Brain microvascular endothelial cell (primary cell): ENCODE results near the gene PLPP7.
"Not testable (repeated sequence)": the region's sequence is repeated elsewhere in the genome, so short reads cannot be mapped to it uniquely, and the experiment has no call there.

Source experiments
- DNase-seq: peaks from one replicate; pipeline ENCODE4 v3.0.0-alpha.2; 2020
- H3K27ac ChIP-seq: fragments of 250-450 bp; sonication (Bioruptor Pico); 2 replicates; pipeline ENCODE4 v1.5.1; 2020; ENCODE audit warnings: mild to moderate bottlenecking, moderate library complexity
- H3K27me3 ChIP-seq: fragments of 250-450 bp; sonication (Bioruptor Pico); replicated peaks from 2 replicates; pipeline ENCODE4 v1.5.1; 2020; ENCODE audit warnings: mild to moderate bottlenecking
- H3K36me3 ChIP-seq: fragments of 250-450 bp; sonication (Bioruptor Pico); replicated peaks from 2 replicates; pipeline ENCODE4 v1.5.1; 2020; ENCODE audit warnings: mild to moderate bottlenecking
- H3K4me3 ChIP-seq: 2 replicates; pipeline ENCODE4 v1.5.1; 2011; ENCODE audit warnings: low read depth, mild to moderate bottlenecking, control low read depth, low read length, moderate library complexity
- in situ Hi-C: cut with HindIII; loops from 2 replicates; pipeline ENCODE4 v1.10.0; 2017; ENCODE audit warnings: low sequenced_read_pairs, low pct_ligation_motif_present
- TF ChIP-seq, protein P1 (sequence below): IDR thresholded peaks from 2 replicates; pipeline ENCODE4 v1.5.1; 2011; ENCODE audit warnings: low read depth, mild to moderate bottlenecking, moderate library complexity, low read length, control low read depth, inconsistent platforms; ENCODE audit errors: missing control alignments

The PLPP7 gene

DNA sequence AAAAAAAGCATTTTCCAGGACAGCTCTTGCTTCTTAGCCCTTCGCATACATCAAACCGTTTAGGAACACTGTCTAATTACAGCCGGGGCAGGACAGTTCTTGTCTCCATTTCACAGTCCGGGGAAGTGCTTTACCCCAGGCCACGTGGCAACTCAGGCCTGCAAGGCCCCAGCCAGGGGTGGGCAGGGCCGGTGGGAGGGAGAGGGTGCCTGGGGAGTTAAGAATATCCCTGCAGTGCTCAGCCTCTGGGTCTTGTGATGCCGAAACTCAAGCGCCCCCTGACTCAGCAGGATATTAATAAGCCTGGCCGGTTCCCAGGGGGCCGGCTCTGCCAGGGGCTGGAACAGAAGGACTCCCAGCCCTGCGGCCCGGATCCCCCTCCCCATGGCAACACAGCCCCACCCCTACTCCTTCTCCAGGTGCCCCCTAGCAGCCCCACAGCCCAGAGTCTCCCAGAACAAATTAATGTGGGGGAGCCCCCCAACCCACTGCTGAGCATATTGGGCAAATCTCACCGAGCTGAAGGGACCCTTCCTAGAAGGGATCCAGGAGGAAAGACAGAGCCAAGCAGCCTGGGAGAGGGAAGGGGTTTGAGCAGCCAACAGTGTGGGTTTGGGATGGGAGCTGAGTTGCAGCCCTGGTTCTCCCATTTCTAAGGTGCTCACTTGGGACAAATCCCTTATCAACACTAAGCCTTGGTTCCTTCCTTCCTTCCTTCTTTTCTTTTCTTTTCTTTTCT lies 45.3 kb downstream of the PLPP7 start:
- TF ChIP-seq, protein P1, sequence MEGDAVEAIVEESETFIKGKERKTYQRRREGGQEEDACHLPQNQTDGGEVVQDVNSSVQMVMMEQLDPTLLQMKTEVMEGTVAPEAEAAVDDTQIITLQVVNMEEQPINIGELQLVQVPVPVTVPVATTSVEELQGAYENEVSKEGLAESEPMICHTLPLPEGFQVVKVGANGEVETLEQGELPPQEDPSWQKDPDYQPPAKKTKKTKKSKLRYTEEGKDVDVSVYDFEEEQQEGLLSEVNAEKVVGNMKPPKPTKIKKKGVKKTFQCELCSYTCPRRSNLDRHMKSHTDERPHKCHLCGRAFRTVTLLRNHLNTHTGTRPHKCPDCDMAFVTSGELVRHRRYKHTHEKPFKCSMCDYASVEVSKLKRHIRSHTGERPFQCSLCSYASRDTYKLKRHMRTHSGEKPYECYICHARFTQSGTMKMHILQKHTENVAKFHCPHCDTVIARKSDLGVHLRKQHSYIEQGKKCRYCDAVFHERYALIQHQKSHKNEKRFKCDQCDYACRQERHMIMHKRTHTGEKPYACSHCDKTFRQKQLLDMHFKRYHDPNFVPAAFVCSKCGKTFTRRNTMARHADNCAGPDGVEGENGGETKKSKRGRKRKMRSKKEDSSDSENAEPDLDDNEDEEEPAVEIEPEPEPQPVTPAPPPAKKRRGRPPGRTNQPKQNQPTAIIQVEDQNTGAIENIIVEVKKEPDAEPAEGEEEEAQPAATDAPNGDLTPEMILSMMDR, result no peak
- in situ Hi-C loops, result no loop called here
- Histone ChIP-seq H3K27ac (no peak overlapping the region), H3K36me3 (no peaks in the 10 kb centered on the region), H3K27me3 (no peaks in the 10 kb centered on the region), H3K4me3 (no peak overlapping the region)
- no peak for DNase-seq

DNA sequence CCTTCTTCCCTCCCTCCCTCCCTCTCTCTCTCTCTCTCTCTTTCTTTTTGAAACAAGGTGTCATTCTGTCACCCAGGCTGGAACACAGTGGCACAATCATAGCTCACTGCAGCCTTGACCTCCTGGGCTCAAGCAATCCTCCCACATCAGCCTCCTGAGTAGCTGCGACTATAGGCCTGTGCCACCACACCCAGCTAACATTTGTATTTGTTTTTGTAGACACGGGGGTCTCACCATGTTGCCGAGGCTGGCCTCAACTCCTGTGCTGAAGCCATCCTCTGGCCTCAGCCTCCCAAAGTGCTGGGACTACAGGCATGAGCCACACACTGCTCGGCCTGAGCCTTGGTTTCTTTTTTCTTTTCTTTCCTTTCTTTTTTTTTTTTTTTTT lies 45.8 kb downstream of the PLPP7 start:
- in situ Hi-C loops, result no loop called here
- TF ChIP-seq, protein P1, result no peak
- Histone ChIP-seq H3K27ac (no peak overlapping the region), H3K4me3 (no peak overlapping the region), H3K36me3 (no peaks in the 10 kb centered on the region), H3K27me3 (no peaks in the 10 kb centered on the region)
- DNase-seq, result no peak

DNA sequence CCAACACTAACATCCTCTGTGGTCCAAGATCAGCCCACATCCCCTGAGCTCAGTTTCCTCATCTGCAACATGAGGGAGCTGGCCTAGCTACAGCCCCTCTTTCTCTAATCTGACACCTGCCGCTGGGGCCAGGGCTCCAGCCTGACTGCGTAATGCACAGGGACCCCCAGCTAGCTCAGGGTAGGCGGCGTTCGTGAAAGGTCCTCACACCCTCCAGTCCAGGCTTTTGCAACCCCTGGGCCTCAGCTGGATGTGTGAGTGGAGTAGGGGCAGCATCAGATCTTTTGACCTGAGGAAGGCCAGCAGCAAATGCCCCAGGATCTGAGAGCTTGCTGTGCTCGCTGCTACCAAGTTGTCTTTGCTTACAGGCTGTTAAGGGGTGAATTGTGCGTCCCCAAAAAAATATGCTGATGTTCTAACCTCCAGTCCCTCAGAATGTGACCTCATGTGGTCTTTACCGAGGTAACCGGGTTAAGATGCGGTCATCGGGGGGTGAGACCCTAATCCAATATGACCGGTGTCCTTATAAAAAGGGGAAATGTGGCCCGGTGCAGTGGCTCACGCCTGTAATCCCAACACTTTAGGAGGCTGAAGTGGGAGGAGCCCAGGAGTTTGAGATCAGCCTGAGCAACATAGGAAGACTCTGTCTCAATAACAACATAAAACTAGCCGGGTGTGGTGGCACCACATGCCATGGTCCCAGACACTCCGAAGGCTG lies 47.8 kb downstream of the PLPP7 start:
- H3K36me3 ChIP-seq, result no peaks in the 10 kb centered on the region
- H3K27ac ChIP-seq, result no peak overlapping the region
- no peak for DNase-seq
- in situ Hi-C loops, result no loop called here
- TF ChIP-seq, protein P1, result no peak
- no peak overlapping the region for H3K4me3 ChIP-seq
- no peaks in the 10 kb centered on the region for H3K27me3 ChIP-seq

DNA sequence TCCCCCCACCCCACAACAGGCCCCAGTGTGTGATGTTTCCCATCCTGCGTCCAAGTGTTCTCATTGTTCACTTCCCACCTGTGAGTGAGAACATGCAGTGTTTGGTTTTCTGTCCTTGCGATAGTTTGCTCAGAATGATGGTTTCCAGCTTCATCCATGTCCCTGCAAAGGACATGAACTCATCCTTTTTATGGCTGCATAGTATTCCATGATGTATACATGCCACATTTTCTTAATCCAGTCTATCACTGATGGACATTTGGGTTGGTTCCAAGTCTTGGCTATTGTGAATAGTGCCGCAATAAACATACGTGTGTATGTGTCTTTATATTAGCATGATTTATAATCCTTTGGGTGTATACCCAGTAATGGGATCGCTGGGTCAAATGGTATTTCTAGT lies 49.7 kb downstream of the PLPP7 start:
- H3K4me3 ChIP-seq, H3K27ac ChIP-seq, H3K36me3 ChIP-seq, DNase-seq, H3K27me3 ChIP-seq, in situ Hi-C loops: not testable (repeated sequence)

DNA sequence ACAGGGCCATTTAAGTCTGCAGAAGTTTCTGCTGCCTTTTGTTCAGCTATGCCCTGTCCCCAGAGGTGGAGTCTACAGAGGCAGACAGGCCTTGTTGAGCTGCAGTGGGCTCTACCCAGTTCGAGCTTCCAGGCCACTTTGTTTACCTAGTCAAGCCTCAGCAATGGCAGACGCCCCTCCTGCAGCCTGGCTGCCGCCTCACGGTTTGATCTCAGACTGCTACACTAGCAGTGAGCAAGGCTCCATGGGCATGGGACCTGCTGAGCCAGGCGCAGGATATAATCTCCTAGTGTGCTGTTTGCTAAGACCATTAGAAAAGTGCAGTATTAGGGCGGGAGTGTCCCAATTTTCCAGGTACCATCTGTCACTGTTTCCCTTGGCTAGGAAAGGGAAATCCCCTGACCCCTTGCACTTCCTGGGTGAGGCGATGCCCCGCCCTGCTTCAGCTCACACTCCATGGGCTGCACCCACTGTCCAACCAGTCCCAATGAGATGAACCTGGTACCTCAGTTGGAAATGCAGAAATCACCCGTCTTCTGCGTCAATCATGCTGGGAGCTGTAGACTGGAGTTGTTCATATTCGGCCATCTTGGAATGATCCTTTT lies 55.5 kb downstream of the PLPP7 start:
- H3K4me3 ChIP-seq, H3K36me3 ChIP-seq, H3K27ac ChIP-seq, H3K27me3 ChIP-seq, DNase-seq, in situ Hi-C loops: not testable (repeated sequence)

DNA sequence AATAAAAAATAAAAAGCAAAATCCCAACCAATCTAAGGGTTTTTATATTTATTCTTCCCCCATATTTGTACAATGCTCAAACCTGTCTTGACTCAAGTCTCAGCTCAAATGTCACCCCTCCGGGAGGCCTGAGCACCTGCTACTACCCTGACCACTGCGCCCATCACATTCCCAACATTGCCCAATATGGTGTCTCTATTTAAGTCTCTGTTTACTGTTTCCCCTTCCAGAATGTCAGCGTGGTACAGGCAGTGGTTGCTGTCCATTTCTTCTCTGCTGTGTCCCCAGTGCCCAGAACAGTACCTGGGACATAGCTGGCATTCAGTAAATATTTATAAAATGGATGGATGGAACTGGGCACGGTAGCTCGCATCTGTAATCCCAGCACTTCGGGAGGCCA lies 57.0 kb downstream of the PLPP7 start:
- H3K4me3 ChIP-seq, result no peak overlapping the region
- TF ChIP-seq, protein P1, result no peak
- in situ Hi-C loops, result no loop called here
- no peak overlapping the region for H3K27ac ChIP-seq
- H3K27me3 ChIP-seq, result peaks cover 3% of the 10 kb centered on the region
- no peak for DNase-seq
- no peaks in the 10 kb centered on the region for H3K36me3 ChIP-seq
